H9 (cell line): Measurements from ENCODE around the gene ST13. TPM values are rescaled to one million over a fixed set of nuclear protein-coding genes. Genes with fewer than 3 reads are reported as not detected.

Source experiments
- DNase-seq: peaks from one replicate; pipeline ENCODE4 v3.0.0-alpha.2; 2017
- H2AFZ ChIP-seq: one replicate; pipeline ENCODE4 v1.6.1; 2013; ENCODE audit warnings: mild to moderate bottlenecking, low read length, control low read depth, moderate library complexity
- H2AK5ac ChIP-seq: 2 replicates; pipeline ENCODE4 v1.6.1; 2013; ENCODE audit warnings: low read length, control low read depth, mixed read lengths; ENCODE audit not compliant: insufficient read length
- H2BK120ac ChIP-seq: one replicate; pipeline ENCODE4 v1.6.1; 2013; ENCODE audit warnings: low read depth, mild to moderate bottlenecking, low read length, control low read depth, inconsistent platforms; ENCODE audit not compliant: poor library complexity, severe bottlenecking
- H2BK12ac ChIP-seq: 2 replicates; pipeline ENCODE4 v1.6.1; 2013; ENCODE audit warnings: low read length, control low read depth, mixed read lengths, low read depth; ENCODE audit not compliant: insufficient read length
- H2BK15ac ChIP-seq: 2 replicates; pipeline ENCODE4 v1.6.1; 2013; ENCODE audit warnings: low read depth, low read length, control low read depth
- H2BK20ac ChIP-seq: one replicate; pipeline ENCODE4 v1.6.1; 2013; ENCODE audit warnings: low read depth, mild to moderate bottlenecking, low read length, control low read depth, inconsistent platforms; ENCODE audit not compliant: poor library complexity, severe bottlenecking
- H2BK5ac ChIP-seq: 2 replicates; pipeline ENCODE4 v1.6.1; 2013; ENCODE audit warnings: low read length, control low read depth, mixed read lengths; ENCODE audit not compliant: insufficient read length
- H3K14ac ChIP-seq: 2 replicates; pipeline ENCODE4 v1.6.1; 2013; ENCODE audit warnings: low read length, control low read depth; ENCODE audit not compliant: insufficient read depth
- H3K18ac ChIP-seq: 2 replicates; pipeline ENCODE4 v1.6.1; 2013; ENCODE audit warnings: low read depth, mild to moderate bottlenecking, mixed read lengths, low read length, control low read depth; ENCODE audit not compliant: insufficient read length
- H3K23ac ChIP-seq: 2 replicates; pipeline ENCODE4 v1.6.1; 2013; ENCODE audit warnings: low read length, control low read depth, mixed read lengths, low read depth; ENCODE audit not compliant: insufficient read length
- H3K23me2 ChIP-seq: 2 replicates; pipeline ENCODE4 v1.6.1; 2013; ENCODE audit warnings: low read depth, mild to moderate bottlenecking, mixed read lengths, low read length, control low read depth; ENCODE audit not compliant: insufficient read length, poor library complexity, severe bottlenecking
- H3K27ac ChIP-seq: 2 replicates; pipeline ENCODE4 v1.5.1; 2013; ENCODE audit warnings: low read length, control low read depth, mixed read lengths, low read depth; ENCODE audit not compliant: insufficient read length
- H3K27me3 ChIP-seq: 2 replicates; pipeline ENCODE4 v1.6.1; 2013; ENCODE audit warnings: low read length, control low read depth, inconsistent platforms; ENCODE audit not compliant: insufficient read depth
- H3K4ac ChIP-seq: 2 replicates; pipeline ENCODE4 v1.6.1; 2013; ENCODE audit warnings: low read depth, mild to moderate bottlenecking, control low read depth, inconsistent platforms, low read length, moderate library complexity
- H3K4me1 ChIP-seq: 2 replicates; pipeline ENCODE4 v1.6.1; 2013; ENCODE audit warnings: low read length, control low read depth, inconsistent platforms; ENCODE audit not compliant: insufficient read depth
- H3K4me2 ChIP-seq: 2 replicates; pipeline ENCODE4 v1.6.1; 2013; ENCODE audit warnings: low read length, control low read depth, mixed read lengths; ENCODE audit not compliant: insufficient read length, insufficient read depth
- H3K56ac ChIP-seq: 2 replicates; pipeline ENCODE4 v1.6.1; 2013; ENCODE audit warnings: low read depth, mild to moderate bottlenecking, mixed read lengths, low read length, control low read depth; ENCODE audit not compliant: insufficient read length
- H3K79me1 ChIP-seq: 2 replicates; pipeline ENCODE4 v1.6.1; 2013; ENCODE audit warnings: low read depth, mild to moderate bottlenecking, moderate library complexity, low read length, control low read depth, inconsistent platforms; ENCODE audit not compliant: insufficient read depth, poor library complexity, severe bottlenecking
- H3K79me2 ChIP-seq: 2 replicates; pipeline ENCODE4 v1.6.1; 2013; ENCODE audit warnings: low read length, control low read depth, inconsistent platforms; ENCODE audit not compliant: insufficient read depth
- H3K9ac ChIP-seq: 2 replicates; pipeline ENCODE4 v1.6.1; 2013; ENCODE audit warnings: low read length, control low read depth, mixed read lengths; ENCODE audit not compliant: insufficient read length; ENCODE audit errors: extremely low read depth
- H3K9me3 ChIP-seq: one replicate; pipeline ENCODE4 v1.6.1; 2013; ENCODE audit warnings: low read depth, low read length, inconsistent platforms; ENCODE audit not compliant: control insufficient read depth
- H3T11ph ChIP-seq: one replicate; pipeline ENCODE4 v1.6.1; 2013; ENCODE audit warnings: mild to moderate bottlenecking, low read length, control low read depth, inconsistent platforms
- H4K20me1 ChIP-seq: one replicate; pipeline ENCODE4 v1.6.1; 2013; ENCODE audit not compliant: control insufficient read depth, insufficient read length, insufficient read depth
- H4K5ac ChIP-seq: 2 replicates; pipeline ENCODE4 v1.6.1; 2013; ENCODE audit warnings: low read depth, mild to moderate bottlenecking, mixed read lengths, low read length, control low read depth; ENCODE audit not compliant: insufficient read length
- H4K8ac ChIP-seq: replicated peaks from 2 replicates; pipeline ENCODE4 v1.6.1; 2013; ENCODE audit warnings: low read length, control low read depth, mixed read lengths, low read depth; ENCODE audit not compliant: insufficient read length
- H4K91ac ChIP-seq: 2 replicates; pipeline ENCODE4 v1.6.1; 2013; ENCODE audit warnings: low read depth, mild to moderate bottlenecking, moderate library complexity, mixed read lengths, low read length, control low read depth; ENCODE audit not compliant: insufficient read length
- H3K27ac Mint-ChIP-seq, 3 experiments: 2 replicates in 2 of 3; 3 replicates in 1 of 3; pipeline ENCODE4 v1.8.0; 2020 to 2021; ENCODE audit warnings: mixed read lengths in 3 of 3, mild to moderate bottlenecking in 1 of 3, moderate library complexity in 1 of 3
- H3K27me3 Mint-ChIP-seq: 2 replicates; pipeline ENCODE4 v1.8.0; 2021; ENCODE audit warnings: low read depth, mild to moderate bottlenecking, moderate library complexity, mixed read lengths
- H3K36me3 Mint-ChIP-seq, 3 experiments: 2 replicates in 2 of 3; 3 replicates in 1 of 3; pipeline ENCODE4 v1.8.0; 2020 to 2021; ENCODE audit warnings: low read depth in 3 of 3, mixed read lengths in 3 of 3; ENCODE audit not compliant: insufficient read depth in 1 of 3
- H3K4me1 Mint-ChIP-seq, 2 experiments: 2 replicates each; pipeline ENCODE4 v1.8.0; 2020; ENCODE audit warnings: mixed read lengths in 2 of 2
- H3K4me3 Mint-ChIP-seq, 2 experiments: 2 replicates in 1 of 2; 3 replicates in 1 of 2; pipeline ENCODE4 v1.8.0; 2020 to 2021; ENCODE audit warnings: mild to moderate bottlenecking in 2 of 2, mixed read lengths in 2 of 2, moderate library complexity in 1 of 2
- H3K9me3 Mint-ChIP-seq, 2 experiments: 2 replicates in 1 of 2; 3 replicates in 1 of 2; pipeline ENCODE4 v1.8.0; 2020; ENCODE audit warnings: mild to moderate bottlenecking in 2 of 2, mixed read lengths in 2 of 2, moderate library complexity in 1 of 2
- WGBS: extraction: QIAGEN DNeasy Blood & Tissue Kit; methylation state at CpG from one replicate; pipeline ENCODE4 v1.1.7; 2013; ENCODE audit warnings: missing lambda C conversion rate, low lambda C conversion rate, mixed read lengths; ENCODE audit not compliant: insufficient read length; ENCODE audit errors: extremely low coverage; 5-methylcytosine and 5-hydroxymethylcytosine counted together
- total RNA-seq: library from RNA; stranded (reverse); gene quantifications from 2 replicates; pipeline ENCODE4 v1.2.1, GENCODE V29; 2021
- TF ChIP-seq, protein P1 (sequence below): fragments of 200-600 bp; sonication (generic); conservative IDR thresholded peaks from 3 replicates; pipeline ENCODE4 v1.8.0; 2021; ENCODE audit warnings: antibody characterized with exemption, mild to moderate bottlenecking

ST13 gene
- total RNA-seq, 1 experiment from 2014 or later, result 353 TPM

DNA sequence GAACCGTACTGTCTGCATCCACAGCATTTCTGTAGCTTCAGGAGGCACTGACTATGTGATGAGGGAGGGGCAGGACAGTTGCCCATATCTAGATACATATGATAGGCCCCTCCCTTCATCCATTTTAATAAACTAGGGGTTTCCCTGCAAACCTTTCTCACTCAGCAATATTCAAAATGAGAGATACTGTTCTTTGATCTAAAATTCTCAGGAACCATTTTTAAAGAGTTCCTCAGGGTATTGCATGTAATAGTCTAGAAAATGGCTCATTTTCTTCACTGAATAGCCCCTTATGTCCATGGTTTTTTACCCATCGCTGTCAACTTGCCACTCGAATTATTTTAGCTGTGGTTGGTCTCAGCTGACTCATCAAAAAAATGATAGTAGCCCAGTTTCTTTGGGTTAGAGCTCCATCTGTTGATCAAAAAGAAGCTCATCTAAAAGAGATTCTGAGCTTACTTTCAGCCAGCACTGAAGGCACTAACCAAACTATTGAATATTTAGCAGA, 42.5 kb upstream of the ST13 start:
- H3K4me2 ChIP-seq, result no peak overlapping the region
- no peak overlapping the region for H3K4ac ChIP-seq
- no peak overlapping the region for H2AFZ ChIP-seq
- peaks cover 0 to 4% of the 10 kb centered on the region in 2 experiments; a peak in 2 of 4 replicates for H3K4me1 Mint-ChIP-seq
- H2BK5ac ChIP-seq, result no peak overlapping the region
- H3K14ac ChIP-seq, result no peak overlapping the region
- H3K27me3 Mint-ChIP-seq, result no peaks in the 10 kb centered on the region
- WGBS, result no CpG with 5 or more reads among the region's 3 CpGs
- DNase-seq, result no peak
- no peak overlapping the region for H4K8ac ChIP-seq
- no peak overlapping the region for H3K23ac ChIP-seq
- H3K9ac ChIP-seq, result no peak overlapping the region
- no peak overlapping the region for H2BK15ac ChIP-seq
- no peak overlapping the region for H2BK12ac ChIP-seq
- no peak overlapping the region for H2AK5ac ChIP-seq
- no peaks in the 10 kb centered on the region for H3K4me1 ChIP-seq
- no peak overlapping the region for H4K91ac ChIP-seq
- no peak overlapping the region for H2BK120ac ChIP-seq
- no peak overlapping the region for H4K5ac ChIP-seq
- no peak overlapping the region for H3K18ac ChIP-seq
- no peaks in the 10 kb centered on the region for H3K9me3 ChIP-seq
- H2BK20ac ChIP-seq, result no peak overlapping the region
- no peak overlapping the region for H3T11ph ChIP-seq
- H3K79me2 ChIP-seq, result no peaks in the 10 kb centered on the region
- H3K56ac ChIP-seq, result no peak overlapping the region
- TF ChIP-seq, protein P1, sequence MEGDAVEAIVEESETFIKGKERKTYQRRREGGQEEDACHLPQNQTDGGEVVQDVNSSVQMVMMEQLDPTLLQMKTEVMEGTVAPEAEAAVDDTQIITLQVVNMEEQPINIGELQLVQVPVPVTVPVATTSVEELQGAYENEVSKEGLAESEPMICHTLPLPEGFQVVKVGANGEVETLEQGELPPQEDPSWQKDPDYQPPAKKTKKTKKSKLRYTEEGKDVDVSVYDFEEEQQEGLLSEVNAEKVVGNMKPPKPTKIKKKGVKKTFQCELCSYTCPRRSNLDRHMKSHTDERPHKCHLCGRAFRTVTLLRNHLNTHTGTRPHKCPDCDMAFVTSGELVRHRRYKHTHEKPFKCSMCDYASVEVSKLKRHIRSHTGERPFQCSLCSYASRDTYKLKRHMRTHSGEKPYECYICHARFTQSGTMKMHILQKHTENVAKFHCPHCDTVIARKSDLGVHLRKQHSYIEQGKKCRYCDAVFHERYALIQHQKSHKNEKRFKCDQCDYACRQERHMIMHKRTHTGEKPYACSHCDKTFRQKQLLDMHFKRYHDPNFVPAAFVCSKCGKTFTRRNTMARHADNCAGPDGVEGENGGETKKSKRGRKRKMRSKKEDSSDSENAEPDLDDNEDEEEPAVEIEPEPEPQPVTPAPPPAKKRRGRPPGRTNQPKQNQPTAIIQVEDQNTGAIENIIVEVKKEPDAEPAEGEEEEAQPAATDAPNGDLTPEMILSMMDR, result peak; percentile 62; the same call in 2 of the 3 replicates
- no peaks in the 10 kb centered on the region for H3K27me3 ChIP-seq
- H3K9me3 Mint-ChIP-seq, result no peaks in the 10 kb centered on the region; a peak in 1 of 5 replicates
- no peak overlapping the region for H3K27ac Mint-ChIP-seq
- no peak overlapping the region for H3K4me3 Mint-ChIP-seq
- H3K79me1 ChIP-seq, result no peaks in the 10 kb centered on the region
- H3K36me3 Mint-ChIP-seq, result peaks cover 0 to 4% (median 0%) of the 10 kb centered on the region in 3 experiments; a peak in 1 of 7 replicates
- H4K20me1 ChIP-seq, result no peaks in the 10 kb centered on the region
- no peaks in the 10 kb centered on the region for H3K23me2 ChIP-seq
- H3K27ac ChIP-seq, result no peak overlapping the region
